Naive B cell (primary cell): ENCODE measurements around the gene IQSEC2. TPM values are rescaled to one million over a fixed set of nuclear protein-coding genes. Genes with fewer than 3 reads are reported as not detected.

ENCODE experiments used
- ATAC-seq, 2 donors: fragments of 150-1000 bp; cut with Tn5 transposase; 2 replicates each; pipeline ENCODE4 v1.10.0; 2021; ENCODE audit warnings: low read depth in 2 of 2, mild to moderate bottlenecking in 2 of 2, moderate library complexity in 2 of 2
- DNase-seq: peaks from one replicate; pipeline ENCODE4 v3.0.0; 2022
- H3K27ac Mint-ChIP-seq, 6 donors: one replicate each; pipeline ENCODE4 v1.8.0; 2020 to 2022; ENCODE audit warnings: mild to moderate bottlenecking in 6 of 6, mixed read lengths in 6 of 6, moderate library complexity in 5 of 6, inconsistent platforms in 2 of 6
- H3K27me3 Mint-ChIP-seq, 3 donors: one replicate each; pipeline ENCODE4 v1.8.0; 2021 to 2022; ENCODE audit warnings: mixed read lengths in 3 of 3, mild to moderate bottlenecking in 1 of 3
- H3K36me3 Mint-ChIP-seq, 2 donors: one replicate each; pipeline ENCODE4 v1.8.0; 2020 to 2022; ENCODE audit warnings: mixed read lengths in 2 of 2, inconsistent platforms in 1 of 2, mild to moderate bottlenecking in 1 of 2
- H3K4me1 Mint-ChIP-seq, 3 donors: one replicate each; pipeline ENCODE4 v1.8.0; 2020 to 2022; ENCODE audit warnings: mixed read lengths in 3 of 3, inconsistent platforms in 1 of 3, mild to moderate bottlenecking in 1 of 3, moderate library complexity in 1 of 3
- H3K4me3 Mint-ChIP-seq, 8 donors: one replicate each; pipeline ENCODE4 v1.8.0; 2020 to 2022; ENCODE audit warnings: mild to moderate bottlenecking in 8 of 8, mixed read lengths in 8 of 8, moderate library complexity in 8 of 8, inconsistent platforms in 2 of 8
- H3K9me3 Mint-ChIP-seq, 7 donors: one replicate each; pipeline ENCODE4 v1.8.0; 2020 to 2022; ENCODE audit warnings: mixed read lengths in 7 of 7, mild to moderate bottlenecking in 5 of 7, inconsistent platforms in 2 of 7, moderate library complexity in 1 of 7
- polyA plus RNA-seq, 6 donors: library from polyadenylated mRNA; unstranded; fragments of 300-500 nt; fragmentation: Illumina TruSeq; gene quantifications; one replicate each; pipeline ENCODE4 v1.2.3, GENCODE V29; 2021; ENCODE audit warnings: low read depth in 6 of 6

IQSEC2 gene
- polyA plus RNA-seq, 6 donors from 2014 or later: 0.49 to 2.2 (median 0.89) TPM; not detected in 1

GRCh38 chrX:53272808-53273337 is 8.5 kb downstream of the IQSEC2 start:
- H3K27me3 Mint-ChIP-seq: no peaks in the 10 kb centered on the region
- DNase-seq: no peak
- no peaks in the 10 kb centered on the region for H3K4me1 Mint-ChIP-seq
- H3K4me3 Mint-ChIP-seq: no peak overlapping the region
- H3K27ac Mint-ChIP-seq: no peak overlapping the region
- no peaks in the 10 kb centered on the region for H3K9me3 Mint-ChIP-seq
- H3K36me3 Mint-ChIP-seq: no peaks in the 10 kb centered on the region
- ATAC-seq: no peak

GRCh38 chrX:53269536-53270107 is 11.8 kb downstream of the IQSEC2 start:
- ATAC-seq (no peak), DNase-seq (no peak)
- peaks cover 0 to 16% (median 5%) of the 10 kb centered on the region in 3 donors for H3K27me3 Mint-ChIP-seq
- H3K36me3 Mint-ChIP-seq: no peaks in the 10 kb centered on the region
- H3K4me1 Mint-ChIP-seq: peaks cover 0 to 3% (median 0%) of the 10 kb centered on the region in 3 donors
- no peak overlapping the region for H3K4me3 Mint-ChIP-seq
- H3K9me3 Mint-ChIP-seq: peaks cover 0 to 3% (median 0%) of the 10 kb centered on the region in 7 donors
- no peak overlapping the region for H3K27ac Mint-ChIP-seq

- ATAC-seq: no peak
- Mint-ChIP-seq H3K27ac (no peak overlapping the region), H3K4me1 (peaks cover 0 to 3% (median 0%) of the 10 kb centered on the region in 3 donors), H3K36me3 (no peaks in the 10 kb centered on the region), H3K9me3 (peaks cover 0 to 3% (median 0%) of the 10 kb centered on the region in 7 donors), H3K4me3 (no peak overlapping the region), H3K27me3 (peaks cover 0 to 31% (median 12%) of the 10 kb centered on the region in 3 donors)
- no peak for DNase-seq
These were observed 13.2 kb downstream of the IQSEC2 start for GRCh38 chrX:53268173-53268572.

DNA sequence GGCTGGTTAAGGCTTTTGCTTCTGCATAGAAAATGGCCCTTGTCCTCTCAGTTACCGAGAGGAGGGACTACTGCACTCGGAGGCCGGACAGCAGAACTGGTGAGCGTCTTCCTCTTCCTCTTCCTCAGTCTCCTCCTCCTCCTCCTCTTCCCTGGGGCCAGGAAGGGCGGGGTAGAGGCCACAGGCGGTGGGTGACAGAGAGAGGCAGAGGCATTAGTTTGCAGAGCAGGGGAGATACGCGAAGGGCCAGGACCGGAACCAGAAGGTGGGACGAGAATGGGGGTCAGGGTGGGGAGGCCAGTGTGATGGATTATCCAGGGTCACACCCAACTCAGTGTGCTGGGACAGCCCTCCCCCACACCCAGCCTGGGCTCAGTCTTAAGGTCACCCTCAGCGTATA is 14.5 kb downstream of the IQSEC2 start:
- Mint-ChIP-seq H3K4me1 (peaks cover 0 to 4% (median 3%) of the 10 kb centered on the region in 3 donors), H3K4me3 (no peak overlapping the region), H3K27me3 (peaks cover 0 to 41% (median 12%) of the 10 kb centered on the region in 3 donors), H3K36me3 (no peaks in the 10 kb centered on the region), H3K9me3 (peaks cover 0 to 3% (median 0%) of the 10 kb centered on the region in 7 donors), H3K27ac (no peak overlapping the region)
- ATAC-seq: no peak
- DNase-seq: no peak

DNA sequence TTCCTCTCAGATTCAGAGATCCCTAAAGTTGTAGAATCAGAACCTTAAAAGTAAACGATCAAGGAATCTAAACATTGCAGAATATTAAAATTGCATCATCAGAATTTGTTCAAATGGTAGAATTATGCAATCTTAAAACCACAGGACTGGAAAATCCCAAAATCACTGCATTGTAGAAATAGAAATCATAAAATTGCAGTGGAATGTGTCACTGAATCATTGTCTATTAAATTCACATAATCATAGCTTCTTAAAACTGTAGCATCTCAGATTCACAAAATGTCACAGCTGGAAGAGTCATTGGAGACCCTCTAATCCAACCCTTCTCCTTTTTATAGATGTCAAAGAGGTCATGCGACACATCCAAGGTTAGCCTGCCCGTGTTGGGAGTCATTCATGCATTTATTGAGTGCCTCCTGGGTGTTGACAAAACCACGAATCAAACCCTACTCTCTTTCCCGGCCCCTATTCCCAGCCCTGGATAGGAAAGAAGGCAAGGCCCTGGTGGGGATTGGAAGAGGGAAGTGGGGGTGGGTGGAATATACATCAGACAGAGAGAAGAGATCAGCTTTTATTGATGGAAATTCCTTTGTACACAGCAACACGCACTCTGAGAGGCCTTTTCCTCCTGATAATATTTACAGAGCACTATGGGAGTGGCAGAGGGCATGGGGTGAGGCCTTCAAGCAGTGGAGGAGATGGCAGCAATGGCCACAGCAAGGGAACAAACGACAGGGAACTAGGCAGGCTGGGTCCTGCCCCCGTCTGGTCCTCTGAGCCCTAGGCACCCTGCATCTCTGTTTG is 15.4 kb downstream of the IQSEC2 start:
- peaks cover 0 to 43% (median 12%) of the 10 kb centered on the region in 3 donors for H3K27me3 Mint-ChIP-seq
- H3K27ac Mint-ChIP-seq: no peak overlapping the region
- no peak for ATAC-seq
- no peaks in the 10 kb centered on the region for H3K36me3 Mint-ChIP-seq
- peaks cover 0 to 3% (median 0%) of the 10 kb centered on the region in 7 donors for H3K9me3 Mint-ChIP-seq
- H3K4me1 Mint-ChIP-seq: peaks cover 0 to 11% (median 7%) of the 10 kb centered on the region in 3 donors
- no peak for DNase-seq
- H3K4me3 Mint-ChIP-seq: no peak overlapping the region

DNA sequence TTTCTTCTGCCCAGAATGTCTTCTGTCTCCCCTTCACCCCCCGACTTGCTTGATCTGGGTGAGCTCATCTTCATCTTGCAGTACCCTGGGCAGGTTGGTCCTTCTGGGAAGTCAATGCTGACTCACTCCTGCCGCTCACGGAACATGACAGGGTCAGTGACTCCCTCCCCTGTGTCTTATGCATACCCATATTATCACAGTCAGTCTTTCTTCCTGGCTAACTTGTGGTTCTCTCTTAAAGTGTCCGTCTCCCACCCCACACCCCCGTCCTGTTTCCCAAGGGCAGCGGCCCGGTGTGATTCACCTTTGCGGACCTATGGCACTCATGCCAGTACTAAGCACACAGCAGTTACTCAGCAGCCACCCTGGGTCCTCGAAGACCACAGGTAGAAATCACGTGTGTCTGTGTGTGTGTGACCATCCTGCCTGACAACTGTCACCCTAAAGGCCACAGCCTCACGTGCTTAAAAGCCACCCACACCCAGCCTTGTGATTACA is 17.7 kb downstream of the IQSEC2 start:
- H3K9me3 Mint-ChIP-seq: peaks cover 0 to 5% (median 0%) of the 10 kb centered on the region in 7 donors
- H3K4me1 Mint-ChIP-seq: peaks cover 0 to 11% (median 7%) of the 10 kb centered on the region in 3 donors
- no peak overlapping the region for H3K4me3 Mint-ChIP-seq
- no peaks in the 10 kb centered on the region for H3K36me3 Mint-ChIP-seq
- ATAC-seq (no peak), DNase-seq (no peak)
- no peak overlapping the region for H3K27ac Mint-ChIP-seq
- peaks cover 0 to 43% (median 12%) of the 10 kb centered on the region in 3 donors for H3K27me3 Mint-ChIP-seq

DNA sequence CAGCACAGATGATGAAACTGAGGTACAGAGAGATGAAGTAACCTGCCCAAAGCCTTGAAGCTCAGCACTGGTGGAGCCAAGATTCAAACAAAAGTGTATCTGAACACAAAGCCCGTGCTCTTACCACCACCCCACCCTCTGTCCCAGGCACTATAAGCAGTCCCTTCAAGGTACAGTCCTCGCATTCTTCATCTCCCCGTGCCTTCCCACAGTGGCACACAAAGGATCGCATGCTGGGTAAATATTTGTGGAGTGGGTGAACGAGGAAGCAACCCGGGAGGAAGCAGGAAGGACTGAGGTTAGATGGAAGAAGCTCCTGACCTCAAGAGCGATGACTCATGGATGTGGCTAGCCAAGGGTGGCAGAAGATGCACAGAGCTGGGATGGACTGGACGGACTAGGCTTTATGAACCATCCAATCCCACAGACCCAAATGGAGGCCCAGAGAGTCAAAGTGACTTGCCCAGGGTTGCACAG is 18.4 kb downstream of the IQSEC2 start:
- Mint-ChIP-seq H3K4me3 (no peak overlapping the region), H3K9me3 (peaks cover 0 to 5% (median 0%) of the 10 kb centered on the region in 7 donors), H3K36me3 (no peaks in the 10 kb centered on the region), H3K4me1 (peaks cover 0 to 11% (median 7%) of the 10 kb centered on the region in 3 donors), H3K27me3 (peaks cover 0 to 47% (median 12%) of the 10 kb centered on the region in 3 donors), H3K27ac (peak overlapping the region in 1 of 6 donors; percentile 83)
- DNase-seq (no peak), ATAC-seq (no peak)

DNA sequence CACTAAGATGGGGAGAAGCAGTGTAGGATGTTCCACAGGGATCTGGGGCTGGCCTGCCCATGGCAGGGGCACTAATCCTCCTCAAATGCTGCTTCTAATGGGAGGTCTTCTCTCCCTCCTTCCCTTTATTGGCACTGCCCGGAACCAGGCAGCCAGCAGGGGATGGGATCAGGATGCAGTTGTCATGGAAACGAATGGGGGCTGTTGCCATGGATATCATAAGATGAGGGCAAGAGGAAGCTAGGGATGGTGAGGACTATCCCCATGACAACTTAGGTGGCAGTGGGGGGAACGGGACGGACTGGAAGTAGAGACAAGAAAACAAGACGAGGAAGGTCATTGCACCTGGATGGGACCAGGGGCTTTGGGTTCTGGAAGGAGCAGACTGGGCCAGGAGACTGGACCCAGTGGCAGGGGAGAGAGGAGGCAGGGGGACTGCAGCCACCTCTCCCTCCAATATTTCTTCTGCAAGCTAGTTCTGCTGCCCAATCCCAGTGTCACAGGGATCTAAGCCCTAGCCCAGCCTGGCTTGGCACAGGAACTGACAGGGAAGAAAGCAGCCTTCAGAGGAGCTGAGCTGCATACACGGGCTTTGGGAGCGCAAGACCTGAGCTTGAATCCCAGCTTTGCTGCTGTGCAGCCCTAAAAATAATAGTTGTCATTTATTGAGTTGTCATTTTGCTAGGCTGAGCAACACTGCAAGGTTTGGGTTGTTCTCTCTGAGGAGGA is 19.0 kb downstream of the IQSEC2 start:
- no peaks in the 10 kb centered on the region for H3K36me3 Mint-ChIP-seq
- H3K27me3 Mint-ChIP-seq: peaks cover 0 to 53% (median 12%) of the 10 kb centered on the region in 3 donors
- DNase-seq: no peak
- H3K9me3 Mint-ChIP-seq: peaks cover 0 to 5% (median 0%) of the 10 kb centered on the region in 7 donors
- H3K27ac Mint-ChIP-seq: no peak overlapping the region
- H3K4me3 Mint-ChIP-seq: no peak overlapping the region
- no peak for ATAC-seq
- H3K4me1 Mint-ChIP-seq: peaks cover 0 to 11% (median 7%) of the 10 kb centered on the region in 3 donors

- DNase-seq (no peak), ATAC-seq (no peak)
- Mint-ChIP-seq H3K36me3 (no peaks in the 10 kb centered on the region), H3K27ac (no peak overlapping the region), H3K9me3 (peaks cover 0 to 5% (median 0%) of the 10 kb centered on the region in 7 donors), H3K4me1 (peaks cover 0 to 11% (median 7%) of the 10 kb centered on the region in 3 donors), H3K27me3 (peaks cover 0 to 60% (median 12%) of the 10 kb centered on the region in 3 donors), H3K4me3 (no peak overlapping the region)
These were observed 19.9 kb downstream of the IQSEC2 start for GRCh38 chrX:53261355-53261972.

GRCh38 chrX:53260836-53261235 is 20.5 kb downstream of the IQSEC2 start:
- H3K4me1 Mint-ChIP-seq: peaks cover 0 to 11% (median 3%) of the 10 kb centered on the region in 3 donors
- no peak for ATAC-seq

GRCh38 chrX:53257670-53258423 is 23.5 kb downstream of the IQSEC2 start:
- Mint-ChIP-seq H3K36me3 (no peaks in the 10 kb centered on the region), H3K27ac (peak overlapping the region in 1 of 6 donors; percentile 1), H3K27me3 (peaks cover 0 to 46% (median 0%) of the 10 kb centered on the region in 3 donors), H3K9me3 (peaks cover 0 to 2% (median 0%) of the 10 kb centered on the region in 7 donors), H3K4me3 (no peak overlapping the region), H3K4me1 (peaks cover 0 to 11% (median 3%) of the 10 kb centered on the region in 3 donors)
- ATAC-seq (no peak), DNase-seq (no peak)

More at GRCh38 chrX:53260836-53261235, 20.5 kb downstream of the IQSEC2 start:
- Mint-ChIP-seq H3K27me3 (peaks cover 0 to 60% (median 12%) of the 10 kb centered on the region in 3 donors), H3K9me3 (peaks cover 0 to 5% (median 0%) of the 10 kb centered on the region in 7 donors), H3K27ac (peak overlapping the region in 1 of 6 donors; percentile 18), H3K36me3 (no peaks in the 10 kb centered on the region), H3K4me3 (no peak overlapping the region)
- DNase-seq: no peak

DNA sequence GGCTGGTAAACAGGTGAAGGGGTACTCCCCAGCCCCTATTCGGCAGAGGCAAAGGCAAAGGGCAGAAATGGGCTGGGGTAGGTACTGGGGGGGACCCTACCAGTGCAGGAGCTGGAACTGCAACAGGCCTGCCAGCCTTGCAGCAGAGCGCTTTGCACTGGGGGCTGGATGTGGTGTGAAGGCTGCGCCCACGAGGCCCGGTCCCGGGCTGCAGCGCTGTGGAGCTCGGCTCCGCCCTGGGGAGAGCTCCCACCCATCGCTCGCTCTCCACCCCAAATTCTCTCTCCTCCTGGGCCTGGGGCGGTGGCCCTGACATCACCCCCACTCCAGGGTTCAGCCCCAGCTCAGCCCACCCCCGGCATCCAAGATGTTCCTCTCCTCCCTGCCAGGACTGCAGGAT is 24.2 kb downstream of the IQSEC2 start:
- no peak overlapping the region for H3K4me3 Mint-ChIP-seq
- no peaks in the 10 kb centered on the region for H3K36me3 Mint-ChIP-seq
- peaks cover 0 to 4% (median 0%) of the 10 kb centered on the region in 7 donors for H3K9me3 Mint-ChIP-seq
- no peak for ATAC-seq
- DNase-seq: no peak
- H3K27ac Mint-ChIP-seq: no peak overlapping the region
- H3K4me1 Mint-ChIP-seq: peaks cover 0 to 9% (median 3%) of the 10 kb centered on the region in 3 donors
- peaks cover 0 to 40% (median 0%) of the 10 kb centered on the region in 3 donors for H3K27me3 Mint-ChIP-seq
